Spleen (tissue), 11 donors: Measurements from ENCODE around the gene FPR1. TPM values are rescaled to one million over a fixed set of nuclear protein-coding genes. Genes with fewer than 3 reads are reported as not detected.
A peak's percentile ranks its signal among the peaks of the same experiment; 100 is the strongest.

Source experiments
- DNase-seq: peaks from one replicate; pipeline ENCODE4 v3.0.0-alpha.2; 2020
- H3K27ac ChIP-seq, 8 donors: fragments of 200-600 bp; sonication (generic) in 7 of 8; 1 replicate in 4 of 8; 2 replicates in 4 of 8; pipeline versions ENCODE4 v1.5.0 to v1.8.0; 2016 to 2021; ENCODE audit warnings: inconsistent platforms in 4 of 8, mild to moderate bottlenecking in 4 of 8, moderate library complexity in 1 of 8
- H3K27me3 ChIP-seq, 7 donors: fragments of 200-600 bp; sonication (generic) in 6 of 7; replicated peaks in 1 of 7; 1 replicate in 4 of 7; 2 replicates in 3 of 7; pipeline versions ENCODE4 v1.5.0 to v1.8.0; 2016 to 2021; ENCODE audit warnings: inconsistent platforms in 3 of 7, mild to moderate bottlenecking in 1 of 7
- H3K36me3 ChIP-seq, 6 donors: fragments of 200-600 bp; sonication (generic) in 5 of 6; 1 replicate in 4 of 6; 2 replicates in 2 of 6; pipeline versions ENCODE4 v1.5.0 to v1.8.0; 2016 to 2021; ENCODE audit warnings: inconsistent platforms in 2 of 6
- H3K4me1 ChIP-seq, 6 donors: fragments of 200-600 bp; sonication (generic) in 5 of 6; 1 replicate in 3 of 6; 2 replicates in 3 of 6; pipeline versions ENCODE4 v1.5.0 to v1.8.0; 2016 to 2021; ENCODE audit warnings: inconsistent platforms in 3 of 6
- H3K4me3 ChIP-seq, 8 donors: fragments of 200-600 bp; sonication (generic) in 7 of 8; 1 replicate in 4 of 8; 2 replicates in 4 of 8; pipeline versions ENCODE4 v1.5.0 to v1.8.0; 2016 to 2021; ENCODE audit warnings: inconsistent platforms in 4 of 8, mild to moderate bottlenecking in 4 of 8, moderate library complexity in 2 of 8
- H3K9me3 ChIP-seq, 8 donors: fragments of 200-600 bp; sonication (generic) in 7 of 8; 1 replicate in 4 of 8; 2 replicates in 4 of 8; pipeline versions ENCODE4 v1.5.0 to v1.8.0; 2016 to 2021; ENCODE audit warnings: inconsistent platforms in 4 of 8
- CTCF ChIP-seq, 11 experiments: fragments of 200-600 bp in 7 of 11; fragments of 450-650 bp in 4 of 11; sonication (generic) in 4 of 11; IDR thresholded peaks in 8 of 11; conservative IDR thresholded peaks in 3 of 11; 1 replicate in 7 of 11; 2 replicates in 4 of 11; pipeline versions ENCODE4 v1.4.0 to v1.8.0; 2016 to 2021; ENCODE audit warnings: antibody characterized with exemption in 11 of 11, inconsistent platforms in 4 of 11, mild to moderate bottlenecking in 1 of 11
- POLR2A ChIP-seq, 3 donors: fragments of 450-650 bp; IDR thresholded peaks; one replicate each; pipeline ENCODE4 v1.5.1; 2017; ENCODE audit warnings: antibody characterized with exemption in 3 of 3, mild to moderate bottlenecking in 1 of 3
- POLR2AphosphoS5 ChIP-seq, 3 donors: sonication (generic); formaldehyde crosslinking; IDR thresholded peaks; one replicate each; pipeline ENCODE4 v1.5.1; 2017; ENCODE audit warnings: antibody characterized with exemption in 3 of 3
- WGBS, 5 donors: extraction: QIAGEN DNeasy Blood & Tissue Kit in 3 of 5; methylation state at CpG; one replicate each; pipeline versions ENCODE4 v1.1.5 to v1.1.7; 2013 to 2018; 5-methylcytosine and 5-hydroxymethylcytosine counted together
- intact Hi-C: fragments of 100-400 bp; cut with DNase I; formaldehyde crosslinking; loops from one replicate; pipeline ENCODE4 v1.15.0; 2023; ENCODE audit warnings: low total_unique reads
- polyA plus RNA-seq, 3 donors: library from polyadenylated mRNA; stranded (reverse); fragments of 200-250 nt; gene quantifications; one replicate each; pipeline ENCODE4 v1.2.1, GENCODE V29; 2013
- total RNA-seq, 7 donors: library from RNA; depleted of rRNA in 3 of 7; stranded (reverse); fragments of >200 nt in 3 of 7; fragmentation: NEBNext Ultra II Directional in 4 of 7; extraction: Animal tissue kit (Norgen Biotek cat#: 25700) in 4 of 7; gene quantifications; one replicate each; pipeline versions ENCODE4 v1.1.0 to v1.2.1, GENCODE V29; 2016 to 2021
- donor health status: healthy with polysubstance abuse.
- donor health status: DM: no; HTN: no; CAD: no; lungs with moderate emphysema.
- donor health status: DM: no; HTN: no; CAD: no.
- donor health status: Bipolar disorder and iron deficiency.
- donor health status: healthy.
- donor health status: DM: no; HTN: no; CAD: no.
- donor health status: DM: yes; HTN: yes; CAD: no.

FPR1 gene
- total and polyA plus RNA-seq, 10 donors = 7.2 to 344 (median 124) TPM

DNA sequence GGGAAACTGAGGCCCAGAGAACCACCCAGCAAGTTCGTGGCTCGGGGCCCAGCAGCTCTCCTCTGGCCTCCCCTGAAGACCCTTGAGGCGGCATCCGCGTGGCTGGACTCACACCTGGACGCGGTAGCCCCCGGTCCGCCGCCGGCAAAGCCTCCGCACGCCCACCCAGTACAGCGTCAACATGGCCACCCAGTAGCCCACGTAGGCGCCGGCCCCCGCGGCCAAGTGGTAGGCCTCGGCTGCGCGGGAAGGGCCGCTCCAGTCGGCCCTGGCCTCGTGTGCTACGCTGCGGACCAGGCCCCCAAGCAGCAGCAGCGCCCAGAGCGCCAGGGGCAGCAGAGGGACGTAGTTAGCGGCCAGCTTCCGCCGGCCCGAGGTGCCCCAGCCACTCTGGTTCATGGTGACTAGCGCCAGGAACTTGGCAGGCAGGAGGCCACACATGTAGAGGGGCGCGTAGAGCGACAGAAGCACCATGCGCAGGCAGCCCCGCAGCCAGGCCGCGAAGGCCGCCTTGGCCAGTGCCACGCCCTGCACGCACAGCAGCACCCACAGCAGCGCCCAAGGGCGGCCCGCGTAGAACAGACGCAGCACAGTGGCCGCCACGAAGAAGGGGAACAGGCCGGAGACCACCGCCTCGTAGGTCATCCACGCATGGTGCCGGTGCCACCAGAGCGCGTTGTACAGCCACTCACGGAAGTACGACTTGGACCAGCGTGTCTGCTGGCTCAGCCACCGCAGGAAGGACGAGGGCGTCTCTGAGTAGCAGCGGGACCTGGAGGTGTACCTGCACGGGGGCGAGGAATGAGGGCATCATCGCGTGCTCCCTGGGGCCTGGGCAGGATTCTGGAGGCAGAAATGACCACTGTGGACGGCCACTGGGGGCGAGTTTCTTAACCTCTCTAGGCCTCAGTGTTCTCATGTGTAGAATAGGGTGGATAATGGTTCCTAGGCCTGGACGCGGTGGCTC, 38.1 kb downstream of the FPR1 start:
- Histone ChIP-seq H3K9me3 (no peaks in the 10 kb centered on the region), H3K4me3 (no peak overlapping the region), H3K27me3 (peaks cover 0 to 38% (median 1%) of the 10 kb centered on the region in 7 donors), H3K27ac (no peak overlapping the region), H3K4me1 (peaks cover 0 to 15% (median 0%) of the 10 kb centered on the region in 6 donors), H3K36me3 (no peaks in the 10 kb centered on the region)
- WGBS, 5 donors = 93 to 97% (median 94%) methylated on average over 42 to 74 of the region's 74 CpGs
- no peak for DNase-seq
- no peak for TF ChIP-seq POLR2A (IDR thresholded peaks at IDR 0.05)
- TF ChIP-seq CTCF (IDR thresholded peaks at IDR 0.05 in 8 of 11, conservative IDR thresholded peaks at IDR 0.05 in 3 of 11) = no peak
- peak in 2 of 3 donors; percentile 40 to 71 for TF ChIP-seq POLR2AphosphoS5 (IDR thresholded peaks at IDR 0.05)
- intact Hi-C loops = no loop called here

- 48 to 54% (median 49%) methylated on average over 9 of the region's 9 CpGs for WGBS, 5 donors
- Histone ChIP-seq H3K4me3 (no peak overlapping the region), H3K4me1 (peaks cover 0 to 15% (median 0%) of the 10 kb centered on the region in 6 donors), H3K9me3 (no peaks in the 10 kb centered on the region), H3K27me3 (peaks cover 0 to 28% (median 0%) of the 10 kb centered on the region in 7 donors), H3K36me3 (peaks cover 0 to 6% (median 0%) of the 10 kb centered on the region in 6 donors), H3K27ac (no peak overlapping the region)
- intact Hi-C loops = no loop called here
- no peak for DNase-seq
- no peak for TF ChIP-seq POLR2A (IDR thresholded peaks at IDR 0.05)
- TF ChIP-seq POLR2AphosphoS5 (IDR thresholded peaks at IDR 0.05) = no peak
- TF ChIP-seq CTCF (IDR thresholded peaks at IDR 0.05 in 8 of 11, conservative IDR thresholded peaks at IDR 0.05 in 3 of 11) = peak in 3 of 11 experiments; percentile 12 to 30 (median 29)
Observed at GRCh38 chr19:51712461-51713081, 39.1 kb downstream of the FPR1 start.

DNA sequence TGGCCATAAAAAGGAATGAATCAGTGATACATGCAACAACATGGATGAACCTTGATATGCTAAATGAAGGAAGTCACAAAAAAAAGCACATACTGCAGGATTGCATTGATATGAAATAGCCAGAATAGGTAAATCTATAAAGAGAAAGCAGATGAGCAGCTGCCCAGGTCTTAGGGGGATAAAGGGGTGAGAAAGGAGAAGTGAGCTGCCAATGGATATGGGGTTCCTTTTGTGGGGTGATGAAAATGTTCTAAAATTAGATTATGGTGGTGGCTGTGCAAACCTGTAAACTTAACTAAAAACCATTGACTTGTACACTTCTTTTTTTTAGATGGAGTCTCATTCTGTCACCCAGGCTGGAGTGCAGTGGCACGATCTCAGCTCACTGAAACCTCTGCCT, 40.0 kb downstream of the FPR1 start:
- peaks cover 0 to 14% (median 1%) of the 10 kb centered on the region in 6 donors for H3K36me3 ChIP-seq
- intact Hi-C loops = no loop called here
- no peaks in the 10 kb centered on the region for H3K9me3 ChIP-seq
- H3K27ac ChIP-seq = no peak overlapping the region
- peaks cover 0 to 19% (median 0%) of the 10 kb centered on the region in 7 donors for H3K27me3 ChIP-seq
- no peak for DNase-seq
- no peak overlapping the region for H3K4me3 ChIP-seq
- peaks cover 0 to 15% (median 0%) of the 10 kb centered on the region in 6 donors for H3K4me1 ChIP-seq
- TF ChIP-seq POLR2AphosphoS5 (IDR thresholded peaks at IDR 0.05) (no peak), CTCF (IDR thresholded peaks at IDR 0.05 in 8 of 11, conservative IDR thresholded peaks at IDR 0.05 in 3 of 11) (no peak), POLR2A (IDR thresholded peaks at IDR 0.05) (no peak)
- 58 to 81% (median 79%) methylated on average over 1 of the region's 1 CpG for WGBS, 5 donors

DNA sequence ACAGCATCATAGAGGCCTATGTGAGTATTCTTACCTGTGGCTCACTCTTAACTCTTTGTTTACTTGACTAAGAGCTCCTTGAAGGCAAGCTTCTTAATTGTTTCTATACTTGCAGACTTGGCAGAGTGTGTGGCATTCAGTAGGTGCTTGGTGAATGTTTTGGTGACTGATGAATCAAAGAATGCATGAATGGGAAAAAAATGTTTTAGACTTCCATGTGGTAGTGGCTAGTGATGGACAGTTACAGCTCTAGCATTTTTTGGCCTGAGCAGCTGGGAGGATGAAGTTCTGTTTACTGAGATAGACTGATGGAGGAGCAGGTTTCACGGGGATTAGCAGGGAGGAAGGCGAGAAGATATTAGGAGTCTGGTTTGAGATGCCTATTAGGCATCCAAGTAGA, 41.5 kb downstream of the FPR1 start:
- H3K36me3 ChIP-seq = peaks cover 0 to 30% (median 7%) of the 10 kb centered on the region in 6 donors
- no peaks in the 10 kb centered on the region for H3K9me3 ChIP-seq
- no peak overlapping the region for H3K4me3 ChIP-seq
- TF ChIP-seq POLR2A (IDR thresholded peaks at IDR 0.05) (no peak), CTCF (IDR thresholded peaks at IDR 0.05 in 8 of 11, conservative IDR thresholded peaks at IDR 0.05 in 3 of 11) (no peak), POLR2AphosphoS5 (IDR thresholded peaks at IDR 0.05) (no peak)
- H3K4me1 ChIP-seq = peaks cover under 1 to 28% (median 7%) of the 10 kb centered on the region in 6 donors
- no peak for DNase-seq
- intact Hi-C loops = no loop called here
- no peak overlapping the region for H3K27ac ChIP-seq
- 63 to 90% (median 82%) methylated on average over 2 of the region's 2 CpGs for WGBS, 5 donors
- peaks cover 0 to 6% (median 0%) of the 10 kb centered on the region in 7 donors for H3K27me3 ChIP-seq
